ENCODE data around the gene IRF6. TPM values are rescaled to one million over a fixed set of nuclear protein-coding genes. Genes with fewer than 3 reads are reported as not detected.

Gene IRF6
- total RNA-seq, 1 experiment from 2014 or later, result 17.2 TPM

DNA sequence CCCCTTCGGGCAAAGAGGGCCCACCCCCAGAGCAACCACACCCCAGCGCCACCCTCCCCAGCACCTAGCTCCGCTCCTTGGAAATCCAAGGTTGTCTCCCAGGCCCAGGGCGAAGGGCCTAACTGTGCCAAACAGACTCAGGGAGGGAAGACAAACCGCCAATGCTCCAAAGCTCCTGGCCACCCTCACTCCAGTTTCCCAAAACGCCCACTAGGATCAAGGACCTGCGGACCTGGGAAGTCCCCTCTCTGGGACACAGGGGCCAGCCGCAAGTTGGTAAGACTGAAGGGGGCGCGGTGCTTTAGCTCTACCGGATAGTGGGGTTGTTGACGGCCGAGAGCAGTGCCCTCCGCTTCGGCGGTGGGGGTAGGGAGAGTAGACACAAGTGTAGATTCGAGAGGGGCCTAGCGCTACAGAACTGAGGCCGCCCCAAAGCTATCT, 581 bp downstream of the IRF6 start:
- Mint-ChIP-seq H3K36me3 (no peaks in the 10 kb centered on the region), H3K4me3 (peak overlapping the region; percentile 98), H3K27ac (peak overlapping the region; percentile 92; the same call in 1 of the 2 replicates), H3K4me1 (peaks cover 13% of the 10 kb centered on the region), H3K27me3 (ENCODE audit: low read depth) (no peaks in the 10 kb centered on the region; the same call in none of the 2 replicates), H3K9me3 (no peaks in the 10 kb centered on the region)
- ATAC-seq (peak; percentile 73), DNase-seq (ENCODE audit: low spot score) (peak; percentile 56)
- ChIA-PET CTCF (interaction anchor here (1.0 to 2.2 kb wide), 9 partner anchors 10 to 569 kb away, joined by 3 to 20 read pairs (median 6); partner anchors contain the start of genes C1orf74 and UTP25), POLR2A (interaction anchor here (0.6 to 1.7 kb wide), 6 partner anchors 10 to 1494 kb away, joined by 3 to 10 read pairs (median 4); partner anchors contain the start of genes C1orf74 and UTP25)
- TF ChIP-seq, protein P1, sequence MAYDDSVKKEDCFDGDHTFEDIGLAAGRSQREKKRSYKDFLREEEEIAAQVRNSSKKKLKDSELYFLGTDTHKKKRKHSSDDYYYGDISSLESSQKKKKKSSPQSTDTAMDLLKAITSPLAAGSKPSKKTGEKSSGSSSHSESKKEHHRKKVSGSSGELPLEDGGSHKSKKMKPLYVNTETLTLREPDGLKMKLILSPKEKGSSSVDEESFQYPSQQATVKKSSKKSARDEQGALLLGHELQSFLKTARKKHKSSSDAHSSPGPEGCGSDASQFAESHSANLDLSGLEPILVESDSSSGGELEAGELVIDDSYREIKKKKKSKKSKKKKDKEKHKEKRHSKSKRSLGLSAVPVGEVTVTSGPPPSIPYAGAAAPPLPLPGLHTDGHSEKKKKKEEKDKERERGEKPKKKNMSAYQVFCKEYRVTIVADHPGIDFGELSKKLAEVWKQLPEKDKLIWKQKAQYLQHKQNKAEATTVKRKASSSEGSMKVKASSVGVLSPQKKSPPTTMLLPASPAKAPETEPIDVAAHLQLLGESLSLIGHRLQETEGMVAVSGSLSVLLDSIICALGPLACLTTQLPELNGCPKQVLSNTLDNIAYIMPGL (CRISPR knock-in tag; IDR thresholded peaks at IDR 0.05), result no peak

DNA sequence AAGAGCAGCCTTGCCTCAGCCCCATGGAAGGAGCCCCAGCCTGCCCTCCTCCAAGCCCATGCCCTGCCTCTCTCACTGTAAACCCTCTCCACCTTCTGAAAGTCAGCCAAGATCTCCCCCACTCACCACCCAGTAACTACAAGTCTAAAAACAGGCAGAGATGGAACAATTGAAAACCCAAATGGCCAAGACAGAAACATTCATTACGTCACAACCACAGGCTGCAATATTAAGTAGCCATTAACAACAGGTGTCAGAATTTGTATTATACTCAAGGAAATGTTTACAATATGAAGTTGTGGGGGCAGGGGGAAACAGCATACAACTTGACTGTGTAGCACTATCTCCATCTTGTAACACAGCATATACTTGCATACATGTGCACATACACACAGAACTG, 2.4 kb downstream of the IRF6 start:
- Mint-ChIP-seq H3K4me3 (no peak overlapping the region), H3K27me3 (ENCODE audit: low read depth) (no peaks in the 10 kb centered on the region; the same call in 1 of the 2 replicates), H3K9me3 (no peaks in the 10 kb centered on the region)

DNA sequence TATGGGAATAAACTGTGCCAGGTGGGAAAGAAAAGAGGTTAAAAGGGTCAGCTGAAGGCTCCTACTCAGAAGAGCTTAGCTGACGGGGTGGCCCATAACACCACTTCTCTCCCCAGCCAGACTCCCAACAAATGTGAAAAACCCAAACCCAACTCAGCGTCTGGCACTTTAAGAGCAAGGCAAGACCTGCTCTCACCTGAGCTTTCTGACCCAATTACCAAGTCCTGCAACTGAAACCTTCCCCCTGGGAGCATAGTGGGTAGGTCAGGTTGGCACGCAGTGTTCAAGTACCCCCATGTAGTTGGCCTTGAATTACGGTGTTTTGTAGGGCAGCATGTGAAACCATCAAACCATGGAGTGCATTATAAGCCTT, 3.2 kb downstream of the IRF6 start:
- Mint-ChIP-seq H3K9me3 (no peaks in the 10 kb centered on the region), H3K27me3 (ENCODE audit: low read depth) (no peaks in the 10 kb centered on the region; the same call in 1 of the 2 replicates)
- TF ChIP-seq, protein P2, sequence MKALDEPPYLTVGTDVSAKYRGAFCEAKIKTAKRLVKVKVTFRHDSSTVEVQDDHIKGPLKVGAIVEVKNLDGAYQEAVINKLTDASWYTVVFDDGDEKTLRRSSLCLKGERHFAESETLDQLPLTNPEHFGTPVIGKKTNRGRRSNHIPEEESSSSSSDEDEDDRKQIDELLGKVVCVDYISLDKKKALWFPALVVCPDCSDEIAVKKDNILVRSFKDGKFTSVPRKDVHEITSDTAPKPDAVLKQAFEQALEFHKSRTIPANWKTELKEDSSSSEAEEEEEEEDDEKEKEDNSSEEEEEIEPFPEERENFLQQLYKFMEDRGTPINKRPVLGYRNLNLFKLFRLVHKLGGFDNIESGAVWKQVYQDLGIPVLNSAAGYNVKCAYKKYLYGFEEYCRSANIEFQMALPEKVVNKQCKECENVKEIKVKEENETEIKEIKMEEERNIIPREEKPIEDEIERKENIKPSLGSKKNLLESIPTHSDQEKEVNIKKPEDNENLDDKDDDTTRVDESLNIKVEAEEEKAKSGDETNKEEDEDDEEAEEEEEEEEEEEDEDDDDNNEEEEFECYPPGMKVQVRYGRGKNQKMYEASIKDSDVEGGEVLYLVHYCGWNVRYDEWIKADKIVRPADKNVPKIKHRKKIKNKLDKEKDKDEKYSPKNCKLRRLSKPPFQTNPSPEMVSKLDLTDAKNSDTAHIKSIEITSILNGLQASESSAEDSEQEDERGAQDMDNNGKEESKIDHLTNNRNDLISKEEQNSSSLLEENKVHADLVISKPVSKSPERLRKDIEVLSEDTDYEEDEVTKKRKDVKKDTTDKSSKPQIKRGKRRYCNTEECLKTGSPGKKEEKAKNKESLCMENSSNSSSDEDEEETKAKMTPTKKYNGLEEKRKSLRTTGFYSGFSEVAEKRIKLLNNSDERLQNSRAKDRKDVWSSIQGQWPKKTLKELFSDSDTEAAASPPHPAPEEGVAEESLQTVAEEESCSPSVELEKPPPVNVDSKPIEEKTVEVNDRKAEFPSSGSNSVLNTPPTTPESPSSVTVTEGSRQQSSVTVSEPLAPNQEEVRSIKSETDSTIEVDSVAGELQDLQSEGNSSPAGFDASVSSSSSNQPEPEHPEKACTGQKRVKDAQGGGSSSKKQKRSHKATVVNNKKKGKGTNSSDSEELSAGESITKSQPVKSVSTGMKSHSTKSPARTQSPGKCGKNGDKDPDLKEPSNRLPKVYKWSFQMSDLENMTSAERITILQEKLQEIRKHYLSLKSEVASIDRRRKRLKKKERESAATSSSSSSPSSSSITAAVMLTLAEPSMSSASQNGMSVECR (CRISPR knock-in tag; IDR thresholded peaks at IDR 0.05; ENCODE audit: borderline replicate concordance), result no peak
- TF ChIP-seq TP53 (CRISPR knock-in tag; IDR thresholded peaks at IDR 0.05), result no peak
- no peak for TF ChIP-seq ATF1 (CRISPR knock-in tag; IDR thresholded peaks at IDR 0.05)
- no peak for TF ChIP-seq OVOL2 (CRISPR knock-in tag; IDR thresholded peaks at IDR 0.05; ENCODE audit: borderline replicate concordance)
- no peak for TF ChIP-seq ZNF138 (CRISPR knock-in tag; conservative IDR thresholded peaks at IDR 0.05)

More for the DNA sequence above, 2.4 kb downstream of the IRF6 start:
- Mint-ChIP-seq H3K4me1 (peaks cover 13% of the 10 kb centered on the region), H3K36me3 (no peaks in the 10 kb centered on the region), H3K27ac (no peak overlapping the region)
- POLR2A ChIA-PET, result no interaction called here
- CTCF ChIA-PET, result interaction anchor here (1.2 kb wide), 1 partner anchor 55 kb away, joined by 3 read pairs; no protein-coding TSS in a partner anchor
- no peak for DNase-seq (ENCODE audit: low spot score)
- TF ChIP-seq FOXP1 (CRISPR knock-in tag; IDR thresholded peaks at IDR 0.05; ENCODE audit: borderline replicate concordance) (no peak), TEAD4 (CRISPR knock-in tag; IDR thresholded peaks at IDR 0.05) (no peak), ZNF317 (CRISPR knock-in tag; IDR thresholded peaks at IDR 0.05; ENCODE audit: borderline replicate concordance, low read depth) (no peak), TEAD1 (CRISPR knock-in tag; IDR thresholded peaks at IDR 0.05) (no peak)
- TF ChIP-seq, protein P3, sequence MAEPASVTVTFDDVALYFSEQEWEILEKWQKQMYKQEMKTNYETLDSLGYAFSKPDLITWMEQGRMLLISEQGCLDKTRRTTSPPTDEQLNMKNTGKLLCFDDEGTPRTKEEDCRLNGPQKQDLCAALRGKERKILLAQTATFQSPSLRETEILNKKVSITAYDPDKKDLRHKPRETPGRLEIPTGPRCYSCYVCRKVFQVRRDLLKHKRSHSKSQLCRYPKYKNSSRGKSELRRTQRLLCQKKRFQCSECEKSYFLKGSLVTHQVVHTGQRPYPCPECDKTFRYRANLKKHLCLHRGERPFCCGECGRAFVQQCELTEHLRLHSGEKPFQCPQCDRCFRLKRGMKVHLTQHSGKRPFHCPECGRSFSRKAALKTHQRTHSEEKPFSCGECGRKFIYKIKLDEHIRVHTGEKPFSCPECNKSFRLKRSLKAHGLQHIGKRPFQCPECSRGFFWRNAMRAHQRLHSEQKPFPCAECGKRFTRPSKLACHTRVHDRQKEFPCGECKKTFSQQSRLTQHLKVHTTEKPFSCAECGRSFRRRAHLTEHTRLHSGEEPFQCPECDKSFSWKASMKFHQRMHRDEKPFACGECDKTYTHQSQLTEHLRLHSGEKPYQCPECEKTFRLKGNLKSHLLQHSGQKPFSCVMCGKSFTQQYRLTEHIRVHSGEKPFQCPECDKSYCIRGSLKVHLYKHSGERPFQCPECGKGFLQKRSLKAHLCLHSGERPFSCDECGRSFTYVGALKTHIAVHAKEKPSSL (CRISPR knock-in tag; conservative IDR thresholded peaks at IDR 0.05), result no peak
- TF ChIP-seq, protein P1 (CRISPR knock-in tag; IDR thresholded peaks at IDR 0.05), result no peak
- TF ChIP-seq, protein P2 (CRISPR knock-in tag; IDR thresholded peaks at IDR 0.05; ENCODE audit: borderline replicate concordance), result no peak
- no peak for ATAC-seq

More for the DNA sequence above, 3.2 kb downstream of the IRF6 start:
- Mint-ChIP-seq H3K27ac (no peak overlapping the region), H3K4me1 (peaks cover 13% of the 10 kb centered on the region), H3K36me3 (no peaks in the 10 kb centered on the region), H3K4me3 (no peak overlapping the region)
- DNase-seq (ENCODE audit: low spot score) (no peak), ATAC-seq (no peak)
- CTCF ChIA-PET, result interaction anchor here (1.2 kb wide), 1 partner anchor 55 kb away, joined by 3 read pairs; no protein-coding TSS in a partner anchor
- POLR2A ChIA-PET, result no interaction called here
